Islet precursor cell (in vitro differentiated cells): ENCODE measurements around the gene RABGEF1.
"Not testable (repeated sequence)": the region's sequence is repeated elsewhere in the genome, so short reads cannot be mapped to it uniquely, and the experiment has no call there.

Experiments
- DNase-seq: peaks from one replicate; pipeline ENCODE4 v3.0.0-alpha.2; 2018

RABGEF1 gene

DNA sequence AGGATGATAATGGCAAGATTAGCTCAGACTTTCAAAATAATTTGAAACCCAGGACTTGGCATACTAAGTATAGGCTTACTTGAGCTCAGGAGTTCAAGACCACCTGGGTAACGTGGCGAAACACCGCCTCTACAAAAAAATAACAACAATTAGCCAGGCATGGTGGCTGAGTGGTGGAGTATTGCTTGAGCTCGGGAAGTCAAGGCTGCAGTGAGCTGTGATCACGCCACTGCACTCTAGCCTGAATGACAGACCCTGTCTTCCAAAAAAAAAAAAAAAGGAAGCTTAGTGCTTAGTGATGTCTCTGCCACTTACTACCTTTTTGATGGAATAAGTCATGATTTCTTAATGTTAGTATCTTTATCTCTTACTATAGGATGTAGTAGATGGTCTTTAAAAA is 25.5 kb downstream of the RABGEF1 start:
- DNase-seq = no peak

DNA sequence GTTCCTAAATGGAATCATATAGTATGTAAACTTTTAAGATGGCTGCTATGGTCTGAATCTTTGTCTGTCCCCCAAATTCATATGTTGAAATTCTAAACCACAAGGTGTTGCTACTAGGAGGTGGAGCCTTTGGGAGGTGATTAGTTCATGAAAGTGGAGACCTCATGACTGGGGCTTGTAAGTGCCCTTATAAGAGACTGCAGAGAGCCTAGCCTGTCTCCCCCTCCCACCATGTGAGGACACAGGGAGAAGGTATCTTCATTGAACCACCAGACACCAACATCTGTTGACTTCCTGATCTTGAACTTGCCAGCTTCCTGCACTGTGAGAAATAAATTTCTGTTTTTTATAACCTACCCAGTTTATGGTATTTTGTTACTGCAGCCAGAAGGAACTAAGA is 27.0 kb downstream of the RABGEF1 start:
- DNase-seq = not testable (repeated sequence)

DNA sequence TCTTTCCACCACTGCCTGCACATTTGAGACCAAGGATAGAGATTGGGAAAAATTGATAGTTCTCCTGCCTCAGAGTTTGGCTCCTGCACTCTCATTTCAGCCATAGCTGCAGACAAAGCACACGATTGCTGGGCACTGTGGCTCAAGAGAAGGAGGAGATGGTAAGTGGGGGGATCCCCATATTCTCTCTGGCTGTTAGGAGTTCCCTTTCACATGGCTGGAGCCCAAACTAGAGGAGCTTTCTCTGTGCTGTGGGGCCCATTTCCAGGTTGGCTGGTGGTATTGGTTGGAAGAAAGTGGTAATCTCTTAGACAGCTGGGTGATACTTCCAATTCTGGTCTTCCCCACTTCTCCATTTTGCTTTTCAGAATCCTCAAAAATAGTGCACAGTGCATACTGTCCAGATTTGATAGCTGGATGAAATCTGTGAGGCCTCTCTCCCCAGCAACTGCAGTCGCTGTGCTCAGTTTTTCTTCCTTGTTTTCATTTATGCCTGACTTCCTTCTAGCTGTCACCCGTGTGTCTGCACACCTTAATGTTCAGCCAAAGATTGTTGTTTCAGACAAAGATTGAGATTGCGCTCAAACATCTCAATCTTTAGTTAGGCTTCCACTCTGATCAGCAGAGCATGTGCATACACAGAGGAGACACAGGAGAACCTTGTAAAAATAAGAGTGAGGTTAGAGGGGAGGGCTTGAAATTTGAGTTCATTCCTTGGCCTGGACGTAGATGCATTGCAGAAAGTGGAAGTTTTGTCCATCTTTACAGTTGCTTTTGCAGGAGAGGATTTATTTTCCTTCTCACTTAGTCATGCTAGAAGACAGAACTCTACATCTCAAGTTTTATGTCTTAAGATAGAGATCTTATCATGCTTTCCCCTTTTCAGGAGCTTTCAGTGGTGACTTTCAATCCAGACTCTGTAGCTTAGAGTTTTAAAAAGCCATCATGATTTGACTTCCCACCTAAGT is 28.6 kb downstream of the RABGEF1 start:
- no peak for DNase-seq

DNA sequence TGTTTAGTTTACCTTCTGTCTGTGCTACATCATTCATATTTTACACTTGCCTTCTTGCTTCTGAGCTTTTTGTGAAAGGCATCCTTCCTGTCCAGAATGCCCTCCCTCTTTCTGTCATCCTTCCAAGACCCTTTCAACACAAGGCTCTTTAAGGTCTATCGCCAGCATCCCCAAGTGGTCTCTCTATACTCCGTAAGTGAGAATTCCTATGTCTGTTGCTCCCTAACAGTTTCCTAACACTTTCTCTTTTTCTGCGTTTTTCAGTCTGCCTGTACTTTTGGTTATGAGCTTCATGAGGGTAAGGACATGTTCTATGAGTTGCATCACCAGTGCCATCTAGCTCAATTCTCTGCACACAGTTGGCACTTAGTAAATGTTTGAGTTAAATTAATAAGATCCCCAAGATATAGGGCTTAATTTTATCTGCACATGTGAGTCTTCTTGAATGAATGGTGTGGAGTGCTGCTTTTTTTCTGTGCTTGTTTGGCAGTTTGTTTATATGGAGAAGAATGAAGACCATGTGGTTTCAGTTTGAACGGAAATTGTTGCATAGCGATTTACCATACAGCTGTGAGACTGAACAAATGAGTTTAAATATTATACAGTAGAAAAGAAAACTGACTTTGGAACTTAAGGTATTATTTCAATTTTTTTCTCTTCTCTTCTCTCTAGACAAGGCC is 29.4 kb downstream of the RABGEF1 start:
- DNase-seq = no peak

DNA sequence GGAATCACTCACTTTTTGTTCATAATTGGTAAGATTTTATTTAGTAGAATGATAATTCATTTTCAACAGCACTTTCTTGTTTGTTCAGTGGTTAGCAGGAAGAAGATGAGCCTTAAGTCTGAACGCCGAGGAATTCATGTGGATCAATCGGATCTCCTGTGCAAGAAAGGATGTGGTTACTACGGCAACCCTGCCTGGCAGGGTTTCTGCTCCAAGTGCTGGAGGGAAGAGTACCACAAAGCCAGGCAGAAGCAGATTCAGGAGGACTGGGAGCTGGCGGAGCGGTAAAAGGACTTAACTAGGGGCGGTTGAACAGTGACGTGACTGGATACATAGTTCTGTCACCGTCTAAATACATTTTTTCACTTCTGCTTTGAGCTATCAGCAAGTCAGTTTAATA is 31.3 kb downstream of the RABGEF1 start:
- DNase-seq = no peak

DNA sequence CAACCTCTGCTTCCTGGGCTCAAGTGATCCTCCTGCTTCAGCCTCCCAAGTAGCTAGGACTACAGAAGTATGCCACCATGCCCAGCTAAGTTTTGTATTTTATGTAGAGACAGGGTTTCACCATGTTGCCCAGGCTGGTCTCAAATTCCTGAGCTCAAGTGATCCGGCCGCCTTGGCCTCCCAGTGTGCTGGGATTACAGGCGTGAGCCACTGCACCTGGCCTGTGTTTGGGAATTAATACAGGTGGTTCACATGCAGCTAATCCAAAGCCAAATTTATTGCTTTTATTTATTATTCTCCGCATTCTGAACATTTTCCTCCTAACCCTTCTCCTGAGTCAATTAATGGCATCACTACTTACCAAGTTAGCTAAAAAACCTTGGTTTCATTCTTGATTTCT is 33.2 kb downstream of the RABGEF1 start:
- DNase-seq = not testable (repeated sequence)

DNA sequence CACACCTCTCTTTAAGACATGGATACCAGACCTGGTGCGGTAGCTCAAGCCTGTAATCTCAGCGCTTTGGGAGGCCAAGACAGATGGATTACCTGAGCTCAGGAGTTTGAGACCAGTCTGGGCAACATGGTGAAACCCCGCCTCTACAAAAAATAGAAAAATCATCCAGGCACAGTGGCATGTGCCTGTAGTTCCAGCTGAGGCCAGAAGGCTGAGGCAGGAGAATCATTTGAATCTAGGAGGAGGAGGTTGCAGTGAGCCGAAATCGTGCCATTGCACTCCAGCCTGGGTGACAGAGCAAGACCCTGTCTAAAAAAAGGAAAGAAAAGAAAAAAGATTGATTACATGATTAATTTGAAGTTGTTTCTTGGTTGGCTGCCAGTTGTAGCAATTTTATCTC is 35.9 kb downstream of the RABGEF1 start:
- DNase-seq = not testable (repeated sequence)

DNA sequence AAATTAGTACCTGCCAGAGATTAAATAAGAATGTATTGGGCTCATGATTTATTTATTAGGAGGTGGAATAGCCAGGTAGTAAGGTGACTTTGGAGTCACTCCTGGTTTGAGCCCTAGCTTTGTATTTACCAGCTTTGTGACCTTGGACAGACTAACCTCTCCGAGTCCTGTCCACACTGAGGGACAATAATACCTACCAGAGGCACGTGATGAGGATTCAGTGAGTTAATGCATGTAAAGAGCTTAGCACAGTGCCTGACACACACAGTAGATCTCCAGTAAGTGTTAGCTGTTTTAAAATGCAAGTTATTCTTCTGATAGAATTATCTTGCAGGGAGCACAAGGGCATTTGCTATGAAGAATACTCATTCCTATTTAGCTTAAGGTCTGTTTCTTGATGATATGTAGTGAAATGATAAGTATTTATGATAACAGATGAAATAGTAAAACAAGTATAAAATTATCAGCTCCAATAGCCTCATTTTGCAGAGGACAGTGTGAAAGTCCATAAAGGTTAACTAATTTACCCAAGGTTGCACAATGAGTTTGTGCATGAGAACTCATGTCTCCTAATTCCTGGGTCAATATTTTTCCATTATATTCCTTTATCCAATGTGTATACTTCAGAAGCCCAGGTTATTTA is 36.4 kb downstream of the RABGEF1 start:
- no peak for DNase-seq

DNA sequence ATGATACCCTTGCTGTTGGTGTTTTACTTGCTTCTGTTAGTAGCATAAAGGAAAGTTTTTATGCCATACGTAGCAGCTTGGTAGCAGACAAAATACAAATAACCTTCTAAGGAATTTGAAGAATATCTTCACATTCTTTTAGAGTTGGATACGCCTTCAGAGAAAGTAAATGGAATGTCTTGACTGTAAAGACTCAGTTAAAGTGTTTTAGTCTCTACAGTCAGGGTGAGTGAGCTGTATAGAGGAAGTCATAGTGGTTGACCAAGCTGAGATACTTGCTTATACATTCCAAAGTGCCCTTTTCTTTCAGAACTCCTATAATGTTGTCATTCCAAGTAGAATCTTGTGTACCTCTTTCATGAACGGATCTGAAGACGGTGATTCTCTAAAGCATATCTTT is 37.7 kb downstream of the RABGEF1 start:
- DNase-seq = no peak

DNA sequence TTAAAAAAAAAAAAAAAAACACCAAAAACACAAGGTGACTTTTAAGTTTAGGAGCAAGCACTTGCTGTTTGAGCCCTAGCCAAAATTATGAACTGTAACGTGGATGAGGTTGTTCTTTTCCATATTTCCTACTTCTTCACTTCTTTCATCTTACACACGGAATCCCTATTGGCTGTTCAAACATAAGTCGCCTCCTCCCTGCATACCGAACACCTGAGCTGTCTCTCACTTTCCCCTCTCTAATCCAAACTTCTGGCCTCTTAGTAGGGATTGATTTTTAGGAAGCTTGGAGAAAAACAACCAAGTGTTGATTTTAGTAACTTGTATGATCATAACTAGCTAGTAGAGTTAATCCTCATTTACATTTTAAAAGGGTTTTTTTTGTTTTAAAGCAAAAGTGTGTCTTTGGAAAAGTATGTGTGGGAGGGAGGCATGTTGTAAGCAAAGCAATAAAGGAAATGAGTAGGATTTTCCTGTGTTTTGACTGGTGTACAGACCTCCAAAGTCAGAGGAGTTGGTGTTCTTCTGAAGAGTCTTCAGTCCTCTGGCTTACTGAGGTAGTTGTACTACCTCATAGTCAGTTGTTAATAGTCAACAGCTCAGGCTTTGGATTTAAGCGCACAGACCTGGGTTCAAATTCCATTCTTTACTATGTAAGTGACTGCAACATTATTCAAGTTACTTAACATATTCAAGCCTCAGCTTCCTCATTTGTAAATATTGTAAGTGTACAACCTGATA is 39.3 kb downstream of the RABGEF1 start:
- DNase-seq = no peak

DNA sequence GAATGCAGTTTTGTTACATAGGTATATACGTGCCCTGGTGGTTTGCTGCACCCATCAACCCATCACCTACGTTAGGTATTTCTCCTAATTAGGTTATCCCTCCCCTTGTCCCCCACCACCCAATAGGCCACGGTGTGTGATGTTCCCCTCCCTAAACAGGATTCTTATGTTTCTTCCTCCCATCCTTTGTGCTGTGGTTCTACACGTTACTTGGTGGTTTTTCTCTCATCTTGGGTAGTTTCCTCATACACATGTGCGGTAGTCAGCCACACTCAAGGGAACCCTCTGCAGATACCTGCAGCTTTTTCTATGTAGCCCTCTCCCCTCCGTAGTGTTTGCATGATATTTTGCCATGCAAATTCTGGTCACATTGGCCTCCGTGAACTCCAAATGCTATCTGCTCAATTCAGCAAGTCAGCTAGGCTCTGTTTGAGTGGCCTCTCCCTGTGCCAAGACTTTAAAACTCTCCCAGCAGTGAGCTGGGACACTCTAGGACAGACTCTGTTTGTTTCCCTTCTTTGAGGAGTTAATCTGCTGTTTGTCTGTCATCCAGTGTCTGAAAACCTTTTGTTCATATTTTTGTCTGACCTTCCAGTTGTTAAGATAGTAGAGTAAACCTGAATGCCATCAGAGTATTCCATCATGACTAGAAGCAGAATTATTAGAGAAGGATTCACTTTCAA is 41.0 kb downstream of the RABGEF1 start:
- no peak for DNase-seq

DNA sequence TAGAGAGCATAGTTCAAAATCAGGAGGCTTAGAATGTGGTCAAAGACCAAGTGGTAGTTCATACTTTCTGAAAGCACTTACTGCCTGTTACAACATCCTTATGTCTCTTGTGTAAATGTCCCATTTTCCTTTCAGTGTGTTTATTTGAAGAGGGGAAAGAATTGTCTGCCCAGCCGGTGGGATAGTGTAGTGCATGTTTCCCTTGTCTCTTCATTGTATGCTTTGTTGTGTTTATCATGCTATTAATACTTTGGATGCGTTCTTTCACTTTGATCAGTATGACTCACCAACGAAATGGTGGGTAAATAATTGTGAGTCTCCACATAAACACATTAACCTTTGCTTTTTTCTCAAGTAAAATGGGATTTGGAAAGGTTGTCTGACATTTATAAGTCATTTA is 42.3 kb downstream of the RABGEF1 start:
- DNase-seq = not testable (repeated sequence)

DNA sequence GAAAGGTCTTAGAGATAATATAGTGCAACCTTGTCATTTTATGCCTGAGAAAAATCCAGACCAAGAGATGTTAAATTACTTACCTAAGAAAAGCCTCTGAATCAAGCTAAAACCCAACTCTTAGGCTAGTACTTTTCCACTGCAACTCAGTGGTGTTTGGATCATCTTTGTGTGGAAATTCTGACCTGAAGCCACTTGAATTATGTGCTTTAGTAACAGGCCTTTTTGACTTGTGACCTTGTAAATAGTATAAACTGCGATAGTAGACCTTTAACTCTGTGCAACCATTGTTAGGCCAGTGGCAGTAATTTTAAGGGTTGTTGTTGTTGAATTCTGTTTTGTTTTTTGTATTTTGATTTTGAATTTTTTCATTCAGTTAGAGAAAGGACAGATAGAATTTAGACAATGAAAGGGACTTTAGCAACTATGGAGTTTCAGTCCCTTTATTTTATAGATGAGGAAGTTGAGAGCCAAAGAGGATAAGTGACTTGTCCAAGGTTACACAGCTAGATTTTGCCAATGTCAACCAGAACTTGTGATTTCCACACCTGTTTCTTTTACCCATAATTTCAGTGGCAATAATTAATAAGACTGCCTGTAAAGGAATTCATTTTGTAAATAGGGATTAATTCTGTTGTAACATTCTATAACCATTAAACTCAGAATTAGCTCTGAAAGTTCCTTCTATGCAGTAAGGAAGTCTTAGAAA is 43.5 kb downstream of the RABGEF1 start:
- not testable (repeated sequence) for DNase-seq

DNA sequence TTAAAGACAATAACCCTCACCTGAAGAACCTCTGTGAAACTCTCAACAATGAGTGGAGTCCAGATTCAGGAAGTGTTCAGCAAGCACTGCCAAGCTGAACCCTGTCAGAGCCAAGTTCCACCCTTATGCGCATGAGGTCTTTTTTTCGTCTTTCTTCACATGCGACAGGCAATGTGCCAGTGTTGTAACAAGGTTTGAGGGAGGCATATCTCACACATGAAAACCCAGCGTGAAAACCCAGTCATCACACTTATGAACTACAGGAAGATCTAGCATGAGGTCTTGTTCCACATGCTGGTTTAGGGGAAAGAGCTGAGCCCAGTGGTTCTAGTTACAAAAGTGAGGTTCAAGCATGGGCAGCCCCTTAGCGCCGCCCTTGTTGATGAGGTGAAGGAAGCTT is 49.7 kb downstream of the RABGEF1 start:
- DNase-seq = no peak

DNA sequence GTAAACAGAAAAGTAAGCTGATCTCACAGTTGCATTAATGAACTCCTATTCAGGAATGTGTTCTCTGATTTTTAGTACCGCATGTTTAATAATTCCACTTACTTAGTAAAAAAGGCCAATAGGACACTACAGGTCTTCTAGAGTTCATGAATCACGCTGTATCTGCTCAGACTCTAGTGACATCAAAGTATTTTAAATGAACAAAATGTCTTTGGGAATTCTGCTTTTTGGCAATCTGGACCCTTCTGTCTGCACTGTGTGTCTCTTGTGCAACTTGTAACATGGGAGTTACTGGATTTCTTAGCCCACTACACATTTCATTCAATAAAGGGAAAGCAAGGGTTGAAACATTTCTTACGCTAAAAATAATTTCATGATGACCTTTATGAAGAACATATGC is 50.2 kb downstream of the RABGEF1 start:
- no peak for DNase-seq

DNA sequence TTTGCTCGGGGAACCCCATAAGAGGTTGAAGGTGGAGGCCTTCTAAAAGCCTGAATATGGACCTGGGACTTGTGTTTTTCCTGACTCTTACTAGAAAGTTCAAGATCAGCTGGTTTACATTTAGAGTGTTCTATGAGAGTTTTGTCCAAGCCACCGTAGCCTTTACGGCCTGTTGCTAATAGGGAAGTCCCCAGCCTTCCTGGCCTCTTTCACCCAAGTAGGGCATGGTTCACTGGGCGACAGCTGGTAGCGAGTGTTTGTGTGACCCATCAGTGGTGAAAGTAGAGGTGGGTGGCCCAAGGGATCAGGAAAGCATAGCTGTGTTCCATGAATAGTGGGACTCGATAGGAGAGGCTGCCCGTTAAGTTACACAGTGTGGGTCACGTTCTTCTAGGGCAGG is 60.1 kb downstream of the RABGEF1 start:
- no peak for DNase-seq

DNA sequence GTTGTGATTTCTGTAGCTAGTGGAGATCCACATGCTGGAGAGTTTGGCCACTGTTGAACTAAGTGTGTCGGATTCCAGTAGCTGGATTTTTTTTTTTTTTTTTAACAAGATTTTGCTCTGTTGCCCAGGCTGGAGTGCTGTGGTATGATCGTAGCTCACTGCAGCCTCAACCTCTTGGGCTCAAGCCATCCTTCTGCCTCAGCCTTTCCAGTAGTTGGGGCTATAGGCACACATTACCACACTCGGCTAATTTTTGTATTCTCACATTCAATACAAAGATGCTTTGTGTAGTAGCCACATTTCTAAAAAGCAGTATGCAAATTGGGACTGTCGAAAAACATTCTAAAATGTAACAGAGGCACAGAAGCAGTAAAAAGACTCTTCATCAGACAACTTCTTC is 63.5 kb downstream of the RABGEF1 start:
- no peak for DNase-seq

DNA sequence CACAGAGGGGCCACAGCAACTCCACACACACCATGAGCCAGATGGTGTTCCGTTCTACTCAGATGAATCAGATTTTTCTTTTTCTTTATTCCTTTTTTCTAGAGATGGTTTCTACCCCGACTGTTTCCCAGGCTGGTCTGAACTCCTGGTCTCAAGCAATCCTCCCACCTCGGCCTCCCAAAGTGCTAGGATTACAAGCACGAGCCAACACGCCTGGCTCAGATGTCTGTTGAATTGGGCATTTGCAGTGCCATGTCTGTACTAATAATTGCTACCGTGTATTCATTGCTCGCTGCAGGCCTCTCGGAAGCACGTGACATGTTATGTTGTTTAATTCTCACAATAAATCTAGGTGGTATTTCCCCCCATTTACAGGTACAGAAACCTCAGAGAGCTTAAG is 67.2 kb downstream of the RABGEF1 start:
- DNase-seq = no peak

DNA sequence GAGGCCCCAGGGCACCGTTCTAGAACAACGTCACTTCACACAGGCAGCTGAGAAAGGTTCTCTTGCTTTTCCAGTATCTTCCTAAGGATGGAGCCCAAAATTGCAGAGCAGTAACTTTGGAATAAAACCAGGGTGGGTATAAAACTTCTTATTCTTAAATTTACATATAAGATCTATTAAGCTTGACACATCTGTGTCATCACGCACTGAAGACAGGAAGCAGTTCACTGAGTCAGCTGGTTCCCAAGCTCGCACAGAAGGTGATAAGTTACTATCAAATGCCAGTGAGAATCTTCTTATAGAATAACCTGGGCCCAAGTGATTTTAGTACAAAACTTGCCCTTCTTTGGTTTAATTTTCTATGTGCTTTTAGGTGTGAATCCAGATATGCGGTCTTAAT is 70.2 kb downstream of the RABGEF1 start:
- DNase-seq = no peak

DNA sequence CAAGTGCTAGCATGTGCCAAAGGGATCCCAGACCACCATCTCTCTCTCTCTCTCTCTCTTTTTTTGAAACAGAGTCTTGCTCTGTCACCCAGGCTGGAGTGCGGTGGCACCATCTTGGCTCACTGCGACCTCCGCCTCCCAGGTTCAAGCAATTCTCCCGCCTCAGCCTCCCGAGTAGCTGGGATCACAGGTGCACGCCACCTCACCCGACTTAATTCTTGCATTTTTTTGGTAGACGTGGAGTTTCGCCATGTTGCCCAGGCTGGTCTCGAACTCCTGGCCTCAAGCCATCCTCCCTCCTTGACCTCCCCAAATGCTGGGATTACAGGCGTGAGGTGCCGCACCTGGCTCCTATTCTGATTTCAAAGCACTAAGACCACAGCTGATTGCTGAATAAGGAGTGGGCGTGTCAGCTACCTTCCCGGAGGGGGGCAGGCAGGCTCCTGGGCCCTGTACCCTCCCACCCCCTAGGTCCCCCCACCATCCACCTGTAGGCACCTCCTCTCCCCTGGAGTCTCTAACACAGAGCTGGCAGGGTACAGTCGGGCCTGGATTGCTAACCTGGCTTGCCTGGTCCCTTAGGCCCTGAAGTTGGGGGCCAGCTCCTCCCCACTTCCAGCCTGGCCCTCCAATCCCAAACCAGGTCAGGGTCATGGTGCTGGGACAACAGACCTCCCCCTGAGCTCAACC is 74.8 kb downstream of the RABGEF1 start:
- not testable (repeated sequence) for DNase-seq

DNA sequence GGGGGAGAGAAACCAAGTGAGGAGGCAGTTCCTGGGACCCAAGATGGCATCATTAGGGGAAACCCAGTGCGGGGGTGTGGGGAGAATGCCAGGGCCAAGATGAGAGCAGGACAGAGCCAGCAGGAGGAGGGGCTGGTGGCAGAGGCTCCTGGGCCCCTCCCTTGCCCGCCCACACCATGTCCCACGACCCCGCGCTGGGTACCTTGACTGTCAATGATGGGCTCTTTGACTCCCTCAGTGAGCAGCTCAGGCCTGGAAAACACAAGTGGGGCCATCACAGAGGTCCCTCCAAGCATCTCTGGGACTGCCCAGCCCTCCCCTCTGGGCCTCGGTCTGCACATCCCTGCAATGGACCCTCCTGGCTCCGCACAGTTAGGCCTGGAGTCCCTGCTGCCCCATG is 75.4 kb downstream of the RABGEF1 start:
- DNase-seq = no peak
